SU-DHL-6 (cell line): Measurements from ENCODE around the gene VAMP1.
"Not testable (repeated sequence)": the region's sequence is repeated elsewhere in the genome, so short reads cannot be mapped to it uniquely, and the experiment has no call there.

Experiments used
- H2AFZ ChIP-seq: fragments of 200-600 bp; sonication (generic); 2 replicates; pipeline ENCODE4 v1.6.1; 2014; ENCODE audit warnings: low read depth, mild to moderate bottlenecking, moderate library complexity, mixed read lengths, antibody characterized with exemption, low read length; ENCODE audit not compliant: severe bottlenecking
- H3F3A ChIP-seq: fragments of 200-600 bp; shearing (Covaris generic); 2 replicates; pipeline ENCODE4 v1.6.0; 2016; ENCODE audit warnings: antibody characterized with exemption, mild to moderate bottlenecking; ENCODE audit not compliant: insufficient read depth
- H3K27ac ChIP-seq: fragments of 200-600 bp; sonication (generic); 2 replicates; pipeline ENCODE4 v1.5.1; 2016; ENCODE audit warnings: low read depth, mild to moderate bottlenecking, low read length, moderate library complexity, mixed read lengths
- H3K27me3 ChIP-seq: fragments of 200-600 bp; sonication (generic), shearing (Covaris generic); 2 replicates; pipeline ENCODE4 v1.6.0; 2014; ENCODE audit warnings: mild to moderate bottlenecking, low read length
- H3K36me3 ChIP-seq: fragments of 200-600 bp; sonication (generic); 2 replicates; pipeline ENCODE4 v1.6.1; 2014; ENCODE audit warnings: mild to moderate bottlenecking, low read length, mixed read lengths
- H3K4me2 ChIP-seq: fragments of 300-600, 200-600 bp; shearing (Covaris generic), sonication (generic); 2 replicates; pipeline ENCODE4 v1.6.0; 2014; ENCODE audit warnings: low read length, low read depth, mild to moderate bottlenecking; ENCODE audit not compliant: poor library complexity, severe bottlenecking
- H3K4me3 ChIP-seq: fragments of 200-600 bp; sonication (generic); 2 replicates; pipeline ENCODE4 v1.5.1; 2014; ENCODE audit warnings: antibody characterized with exemption, low read length, mild to moderate bottlenecking, mixed read lengths; ENCODE audit not compliant: insufficient read depth, poor library complexity, severe bottlenecking
- H3K79me2 ChIP-seq: fragments of 200-600 bp; sonication (generic); 2 replicates; pipeline ENCODE4 v1.6.1; 2014; ENCODE audit warnings: mild to moderate bottlenecking, low read length, moderate library complexity; ENCODE audit not compliant: insufficient read depth
- H3K9ac ChIP-seq: fragments of 200-600 bp; sonication (generic); 2 replicates; pipeline ENCODE4 v1.7.0; 2014; ENCODE audit warnings: mild to moderate bottlenecking, low read length
- H3K9me2 ChIP-seq: fragments of 200-600 bp; sonication (generic); replicated peaks from 2 replicates; pipeline ENCODE4 v1.6.1; 2014; ENCODE audit warnings: low read length; ENCODE audit not compliant: insufficient read depth
- H3K9me3 ChIP-seq: fragments of 200-600 bp; sonication (generic); 2 replicates; pipeline ENCODE4 v1.6.1; 2014; ENCODE audit warnings: low read length, mixed read lengths; ENCODE audit not compliant: insufficient read depth
- H4K20me1 ChIP-seq: fragments of 200-600 bp; sonication (generic); 2 replicates; pipeline ENCODE4 v1.6.1; 2014; ENCODE audit warnings: low read depth, mild to moderate bottlenecking, antibody characterized with exemption, low read length, moderate library complexity, mixed read lengths
- CTCF ChIP-seq: fragments of 200-600 bp; sonication (generic); IDR thresholded peaks from one replicate; pipeline ENCODE4 v1.5.1; 2017; ENCODE audit warnings: antibody characterized with exemption, mild to moderate bottlenecking, low read length, moderate library complexity; ENCODE audit not compliant: insufficient read depth, poor library complexity, severe bottlenecking
- EZH2phosphoT487 ChIP-seq: fragments of 200-600 bp; sonication (generic), shearing (Covaris generic); conservative IDR thresholded peaks from 2 replicates; pipeline ENCODE4 v1.6.1; 2018; ENCODE audit warnings: mild to moderate bottlenecking, antibody characterized with exemption, low read length, moderate library complexity, mixed read lengths

The VAMP1 gene

GRCh38 chr12:6469609-6470374, 685 bp downstream of the VAMP1 start:
- peak overlapping the region; percentile 75 for H3K27ac ChIP-seq
- H3F3A ChIP-seq: peaks cover 21% of the 10 kb centered on the region
- peak overlapping the region; percentile 72 for H2AFZ ChIP-seq
- no peaks in the 10 kb centered on the region for H3K27me3 ChIP-seq
- TF ChIP-seq EZH2phosphoT487 (no peak), CTCF (no peak)
- H3K9me3 ChIP-seq: no peaks in the 10 kb centered on the region
- H3K79me2 ChIP-seq: peaks cover 45% of the 10 kb centered on the region
- peaks cover 6% of the 10 kb centered on the region for H3K36me3 ChIP-seq
- H3K9ac ChIP-seq: peak overlapping the region; percentile 91
- H4K20me1 ChIP-seq: no peaks in the 10 kb centered on the region; the same call in 1 of the 2 replicates
- H3K4me3 ChIP-seq: peak overlapping the region; percentile 80
- H3K9me2 ChIP-seq: no peaks in the 10 kb centered on the region
- H3K4me2 ChIP-seq: peak overlapping the region; percentile 88

GRCh38 chr12:6469092-6469491, 1.4 kb downstream of the VAMP1 start:
- Histone ChIP-seq H2AFZ (no peak overlapping the region), H3K4me3 (peak overlapping the region; percentile 80), H4K20me1 (no peaks in the 10 kb centered on the region; the same call in 1 of the 2 replicates), H3K36me3 (peaks cover 8% of the 10 kb centered on the region), H3K9me3 (no peaks in the 10 kb centered on the region), H3K9ac (peak overlapping the region; percentile 91), H3K27ac (peak overlapping the region; percentile 75), H3K79me2 (peaks cover 45% of the 10 kb centered on the region), H3F3A (peaks cover 23% of the 10 kb centered on the region), H3K9me2 (no peaks in the 10 kb centered on the region), H3K4me2 (peak overlapping the region; percentile 88), H3K27me3 (no peaks in the 10 kb centered on the region)
- TF ChIP-seq CTCF (no peak), EZH2phosphoT487 (no peak)

- H2AFZ ChIP-seq: no peak overlapping the region
- peak overlapping the region; percentile 88 for H3K4me2 ChIP-seq
- TF ChIP-seq CTCF (no peak), EZH2phosphoT487 (no peak)
- no peaks in the 10 kb centered on the region for H3K9me3 ChIP-seq
- peak overlapping the region; percentile 80 for H3K4me3 ChIP-seq
- peaks cover 32% of the 10 kb centered on the region for H3F3A ChIP-seq
- H4K20me1 ChIP-seq: no peaks in the 10 kb centered on the region; the same call in 1 of the 2 replicates
- no peaks in the 10 kb centered on the region for H3K9me2 ChIP-seq
- no peaks in the 10 kb centered on the region for H3K27me3 ChIP-seq
- 0 out of 2 replicates have a peak overlapping the region, but pooled peaks have one; percentile 75 for H3K27ac ChIP-seq
- H3K36me3 ChIP-seq: peaks cover 13% of the 10 kb centered on the region
- H3K79me2 ChIP-seq: peaks cover 45% of the 10 kb centered on the region
- no peak overlapping the region for H3K9ac ChIP-seq
These were observed 2.2 kb downstream of the VAMP1 start for GRCh38 chr12:6468283-6468575.

GRCh38 chr12:6467571-6468282, 2.8 kb downstream of the VAMP1 start:
- H3K36me3 ChIP-seq: peaks cover 14% of the 10 kb centered on the region
- peaks cover 36% of the 10 kb centered on the region for H3F3A ChIP-seq
- H2AFZ ChIP-seq, H3K9me3 ChIP-seq, H3K9me2 ChIP-seq, H3K9ac ChIP-seq, H3K27me3 ChIP-seq, H4K20me1 ChIP-seq, H3K4me3 ChIP-seq: not testable (repeated sequence)
- peaks cover 45% of the 10 kb centered on the region for H3K79me2 ChIP-seq
- H3K4me2 ChIP-seq: peak overlapping the region; percentile 88
- H3K27ac ChIP-seq: 0 out of 2 replicates have a peak overlapping the region, but pooled peaks have one; percentile 75

- not testable (repeated sequence) for H2AFZ ChIP-seq, H4K20me1 ChIP-seq, H3K4me2 ChIP-seq, H3K9ac ChIP-seq, H3K9me3 ChIP-seq, H3K9me2 ChIP-seq, H3K27me3 ChIP-seq, H3K4me3 ChIP-seq
- Histone ChIP-seq H3F3A (peaks cover 38% of the 10 kb centered on the region), H3K79me2 (peaks cover 45% of the 10 kb centered on the region), H3K27ac (peak overlapping the region; percentile 38), H3K36me3 (peaks cover 17% of the 10 kb centered on the region)
These were observed 3.7 kb downstream of the VAMP1 start for GRCh38 chr12:6466751-6467150.
